ENCODE data around the gene WSB1. TPM values are rescaled to one million over a fixed set of nuclear protein-coding genes. Genes with fewer than 3 reads are reported as not detected.
A peak's percentile ranks its signal among the peaks of the same experiment; 100 is the strongest.
"Not testable (repeated sequence)": the region's sequence is repeated elsewhere in the genome, so short reads cannot be mapped to it uniquely, and the experiment has no call there.

WSB1 gene
- total RNA-seq, 1 donor from 2014 or later, result 79.4 TPM

- no peak for ATAC-seq
Measured at GRCh38 chr17:27318228-27318627, 24.3 kb downstream of the WSB1 start.

GRCh38 chr17:27318633-27319032 lies 24.7 kb downstream of the WSB1 start:
- ATAC-seq, result no peak

GRCh38 chr17:27319541-27320221 lies 25.8 kb downstream of the WSB1 start:
- peak; percentile 34 for ATAC-seq

GRCh38 chr17:27320222-27320560 lies 26.3 kb downstream of the WSB1 start:
- no peak for ATAC-seq

GRCh38 chr17:27321372-27321771 lies 27.5 kb downstream of the WSB1 start:
- ATAC-seq, result no peak

GRCh38 chr17:27322026-27322425 lies 28.1 kb downstream of the WSB1 start:
- no peak for ATAC-seq

- ATAC-seq, result no peak
Measured at GRCh38 chr17:27322690-27323508, 29.0 kb downstream of the WSB1 start.

- ATAC-seq, result peak; percentile 69
Measured at GRCh38 chr17:27323538-27324215, 29.8 kb downstream of the WSB1 start.

GRCh38 chr17:27324771-27325339 lies 30.9 kb downstream of the WSB1 start:
- ATAC-seq, result no peak

GRCh38 chr17:27326051-27326450 lies 32.1 kb downstream of the WSB1 start:
- ATAC-seq, result peak; percentile 48

- ATAC-seq, result no peak
Measured at GRCh38 chr17:27326585-27326984, 32.7 kb downstream of the WSB1 start.

GRCh38 chr17:27327397-27327796 lies 33.5 kb downstream of the WSB1 start:
- ATAC-seq, result no peak

GRCh38 chr17:27327871-27328270 lies 34.0 kb downstream of the WSB1 start:
- ATAC-seq, result no peak

- not testable (repeated sequence) for ATAC-seq
Measured at GRCh38 chr17:27328686-27329085, 34.8 kb downstream of the WSB1 start.

- no peak for ATAC-seq
Measured at GRCh38 chr17:27329146-27329805, 35.4 kb downstream of the WSB1 start.

GRCh38 chr17:27332047-27332393 lies 38.1 kb downstream of the WSB1 start:
- ATAC-seq, result no peak

- ATAC-seq, result peak; percentile 94
Measured at GRCh38 chr17:27332485-27333409, 38.8 kb downstream of the WSB1 start.

GRCh38 chr17:27333410-27333980 lies 39.6 kb downstream of the WSB1 start:
- ATAC-seq, result no peak

GRCh38 chr17:27336184-27336583 lies 42.3 kb downstream of the WSB1 start:
- ATAC-seq, result no peak

- no peak for ATAC-seq
Measured at GRCh38 chr17:27338536-27338985, 44.6 kb downstream of the WSB1 start.

GRCh38 chr17:27339198-27339835 lies 45.4 kb downstream of the WSB1 start:
- no peak for ATAC-seq

Data from esophagus mucosa (tissue), 1 donor.